Smooth muscle cell (in vitro differentiated cells): ENCODE data around the gene ANKRD29. TPM values are rescaled to one million over a fixed set of nuclear protein-coding genes. Genes with fewer than 3 reads are reported as not detected.
A peak's percentile ranks its signal among the peaks of the same experiment; 100 is the strongest.

ENCODE experiments used
- DNase-seq: peaks from one replicate; lab custom pipeline; 2025; ENCODE audit not compliant: unreplicated experiment; lab: John Stamatoyannopoulos, UW
- H2AFZ ChIP-seq: fragments of 200-600 bp; sonication (generic); 2 replicates; pipeline ENCODE4 v1.6.0; 2016; ENCODE audit warnings: antibody characterized with exemption, low read depth, mild to moderate bottlenecking
- H3F3A ChIP-seq: fragments of 200-600 bp; sonication (generic); 2 replicates; pipeline ENCODE4 v1.6.0; 2017; ENCODE audit warnings: antibody characterized with exemption, low read depth
- H3K27ac ChIP-seq: fragments of 200-600 bp; sonication (generic); 2 replicates; pipeline ENCODE4 v1.5.1; 2016; ENCODE audit warnings: low read depth, mild to moderate bottlenecking
- H3K27me3 ChIP-seq: fragments of 200-600 bp; sonication (generic); 2 replicates; pipeline ENCODE4 v1.6.1; 2016; ENCODE audit warnings: low read depth, mild to moderate bottlenecking
- H3K36me3 ChIP-seq: fragments of 200-600 bp; sonication (generic); 2 replicates; pipeline ENCODE4 v1.5.1; 2016; ENCODE audit warnings: low read depth
- H3K4me1 ChIP-seq: fragments of 200-600 bp; sonication (generic); 2 replicates; pipeline ENCODE4 v1.5.1; 2016; ENCODE audit warnings: low read depth
- H3K4me2 ChIP-seq: fragments of 200-600 bp; sonication (generic); 2 replicates; pipeline ENCODE4 v1.6.0; 2016; ENCODE audit warnings: mild to moderate bottlenecking
- H3K4me3 ChIP-seq: fragments of 200-600 bp; sonication (generic); 2 replicates; pipeline ENCODE4 v1.5.1; 2016; ENCODE audit warnings: mild to moderate bottlenecking
- H3K79me2 ChIP-seq: fragments of 200-600 bp; sonication (generic); 2 replicates; pipeline ENCODE4 v1.6.0; 2016; ENCODE audit warnings: low read depth, mild to moderate bottlenecking
- H3K9ac ChIP-seq: fragments of 200-600 bp; sonication (generic); 2 replicates; pipeline ENCODE4 v1.6.0; 2016; ENCODE audit warnings: low read depth
- H3K9me3 ChIP-seq: fragments of 200-600 bp; sonication (generic); replicated peaks from 2 replicates; pipeline ENCODE4 v1.5.1; 2016; ENCODE audit warnings: low read depth
- H4K20me1 ChIP-seq: fragments of 200-600 bp; sonication (generic); 2 replicates; pipeline ENCODE4 v1.6.0; 2016; ENCODE audit warnings: low read depth
- CTCF ChIP-seq: fragments of 200-600 bp; sonication (generic); IDR thresholded peaks from 2 replicates; pipeline ENCODE4 v1.5.1; 2017; ENCODE audit warnings: borderline replicate concordance, mild to moderate bottlenecking, antibody characterized with exemption; ENCODE audit not compliant: insufficient read depth, poor library complexity, severe bottlenecking
- WGBS: methylation state at CpG from one replicate; pipeline ENCODE4 v1.1.7; 2016; ENCODE audit warnings: low lambda C conversion rate; 5-methylcytosine and 5-hydroxymethylcytosine counted together
- polyA plus RNA-seq: library from polyadenylated mRNA; unstranded; fragments of >200 nt; fragmentation: Nextera tagmentation; extraction: Ambion mirVana; gene quantifications from 2 replicates; pipeline ENCODE4 v1.2.1, GENCODE V29; 2016
- total RNA-seq: library from RNA; depleted of rRNA; stranded (reverse); fragments of >200 nt; gene quantifications from 2 replicates; pipeline ENCODE4 v1.2.3, GENCODE V29; 2014

Gene ANKRD29, protein sequence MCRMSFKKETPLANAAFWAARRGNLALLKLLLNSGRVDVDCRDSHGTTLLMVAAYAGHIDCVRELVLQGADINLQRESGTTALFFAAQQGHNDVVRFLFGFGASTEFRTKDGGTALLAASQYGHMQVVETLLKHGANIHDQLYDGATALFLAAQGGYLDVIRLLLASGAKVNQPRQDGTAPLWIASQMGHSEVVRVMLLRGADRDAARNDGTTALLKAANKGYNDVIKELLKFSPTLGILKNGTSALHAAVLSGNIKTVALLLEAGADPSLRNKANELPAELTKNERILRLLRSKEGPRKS
- total RNA-seq = 0.13 and 0.36 TPM in 2 replicates
- polyA plus RNA-seq = 0.72 TPM in 1 of 2 replicates, not detected in the other

DNA sequence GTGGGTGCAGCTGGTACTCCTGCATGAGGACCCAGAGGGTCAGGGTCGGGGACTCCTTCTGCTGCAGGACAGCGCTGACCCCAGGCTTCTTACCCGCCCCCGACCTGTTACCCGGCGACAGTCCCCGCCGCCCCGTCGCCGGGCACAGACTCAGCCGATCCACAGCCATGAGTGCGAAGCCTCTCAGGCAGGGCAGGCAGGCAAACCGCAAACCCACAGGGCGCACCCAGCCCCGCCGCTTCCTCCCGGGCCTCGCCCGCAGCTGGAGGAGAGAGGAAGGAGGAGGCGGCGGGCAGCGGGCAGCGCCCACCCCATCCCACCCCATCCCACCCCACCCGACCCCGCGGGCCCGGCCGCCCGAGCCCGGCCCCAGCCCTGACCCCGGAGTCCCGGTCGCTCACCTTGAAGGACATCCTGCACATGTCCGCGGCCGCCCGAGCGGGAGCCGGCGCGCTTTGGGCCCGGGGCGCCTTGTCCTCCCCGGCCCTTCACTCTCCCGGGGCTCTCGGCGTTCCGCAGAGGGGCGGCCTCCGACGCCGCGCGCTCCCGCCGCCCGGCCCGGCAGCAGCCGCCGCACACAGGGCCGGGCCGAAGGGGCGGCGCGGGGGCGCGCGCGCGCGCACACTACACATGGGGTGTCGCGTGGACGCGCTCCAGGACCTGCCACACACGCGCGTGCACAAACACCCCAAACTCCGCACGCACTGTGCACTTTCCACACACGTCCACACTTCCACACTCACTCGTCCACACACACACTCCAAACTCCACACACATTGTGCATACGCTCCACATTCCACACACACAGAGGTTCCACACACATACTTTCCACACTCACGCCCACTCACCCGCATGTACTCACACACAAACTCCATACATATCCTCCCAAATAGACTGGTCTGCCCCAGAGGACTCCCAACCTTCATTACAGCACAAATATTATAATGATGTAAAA is at the start of gene ANKRD29:
Gene ANKRD29, minus strand, starts transcription at position 603 of the 955 bp plus-strand sequence. Its CDS starts 181 bp downstream, at position 422.
- Histone ChIP-seq H3K27ac (no peak within 1 kb of the TSS), H3K9me3 (no peaks in the 10 kb centered on the region), H3K27me3 (peaks cover 65% of the 10 kb centered on the region), H3K4me2 (peak within 1 kb of the TSS; percentile 92), H3K9ac (no peak within 1 kb of the TSS), H3F3A (no peaks in the 10 kb centered on the region), H2AFZ (no peak within 1 kb of the TSS), H3K4me3 (peak within 1 kb of the TSS; percentile 57), H3K4me1 (no peaks in the 10 kb centered on the region), H3K36me3 (no peaks in the 10 kb centered on the region), H3K79me2 (no peaks in the 10 kb centered on the region), H4K20me1 (no peaks in the 10 kb centered on the region)
- 9% methylated on average over 24 of the region's 86 CpGs for WGBS
- TF ChIP-seq CTCF = no peak
- peak; percentile 5 for DNase-seq

- no peak overlapping the region for H3K9ac ChIP-seq
- no peak overlapping the region for H3K4me3 ChIP-seq
- H2AFZ ChIP-seq = no peak overlapping the region
- no peak overlapping the region for H3K27ac ChIP-seq
- no peaks in the 10 kb centered on the region for H3F3A ChIP-seq
- no peaks in the 10 kb centered on the region for H3K9me3 ChIP-seq
- no peak overlapping the region for H3K4me2 ChIP-seq
- no peaks in the 10 kb centered on the region for H3K36me3 ChIP-seq
- WGBS = 91% methylated on average over 3 of the region's 3 CpGs
- TF ChIP-seq CTCF = no peak
- DNase-seq = no peak
- H4K20me1 ChIP-seq = no peaks in the 10 kb centered on the region
- no peaks in the 10 kb centered on the region for H3K79me2 ChIP-seq
- no peaks in the 10 kb centered on the region for H3K27me3 ChIP-seq
- no peaks in the 10 kb centered on the region for H3K4me1 ChIP-seq
Measured at GRCh38 chr18:23712445-23712844, 49.7 kb upstream of the ANKRD29 start.

DNA sequence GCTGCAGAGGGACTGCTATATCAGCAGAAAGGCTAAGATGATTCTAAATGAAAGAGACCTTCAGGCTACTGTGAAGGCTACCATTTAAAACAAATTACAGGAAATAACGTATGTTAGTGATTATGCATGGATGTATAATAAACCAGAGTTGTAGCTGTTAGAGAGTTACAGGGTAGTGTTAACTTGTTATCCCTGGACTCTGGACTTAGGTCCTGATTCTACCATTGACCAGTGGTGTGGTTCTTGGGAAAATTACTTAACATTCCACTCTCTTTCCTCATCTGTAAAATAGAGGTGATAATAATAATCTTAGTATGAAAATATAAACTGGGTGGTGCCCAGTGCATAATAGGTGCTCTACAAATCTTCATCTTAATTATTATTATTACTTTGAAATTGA is 48.7 kb upstream of the ANKRD29 start:
- no peaks in the 10 kb centered on the region for H3K4me1 ChIP-seq
- no peak overlapping the region for H3K4me3 ChIP-seq
- no peak overlapping the region for H3K4me2 ChIP-seq
- no peak overlapping the region for H3K27ac ChIP-seq
- no peaks in the 10 kb centered on the region for H3F3A ChIP-seq
- no peak for TF ChIP-seq CTCF
- 65% methylated on average over 1 of the region's 1 CpG for WGBS
- no peaks in the 10 kb centered on the region for H3K36me3 ChIP-seq
- no peak overlapping the region for H2AFZ ChIP-seq
- no peaks in the 10 kb centered on the region for H3K27me3 ChIP-seq
- H4K20me1 ChIP-seq = no peaks in the 10 kb centered on the region
- DNase-seq = no peak
- no peak overlapping the region for H3K9ac ChIP-seq
- no peaks in the 10 kb centered on the region for H3K79me2 ChIP-seq
- no peaks in the 10 kb centered on the region for H3K9me3 ChIP-seq
